ENCODE data around the gene TAF11L14.
"Not testable (repeated sequence)": the region's sequence is repeated elsewhere in the genome, so short reads cannot be mapped to it uniquely, and the experiment has no call there.

Gene TAF11L14

DNA sequence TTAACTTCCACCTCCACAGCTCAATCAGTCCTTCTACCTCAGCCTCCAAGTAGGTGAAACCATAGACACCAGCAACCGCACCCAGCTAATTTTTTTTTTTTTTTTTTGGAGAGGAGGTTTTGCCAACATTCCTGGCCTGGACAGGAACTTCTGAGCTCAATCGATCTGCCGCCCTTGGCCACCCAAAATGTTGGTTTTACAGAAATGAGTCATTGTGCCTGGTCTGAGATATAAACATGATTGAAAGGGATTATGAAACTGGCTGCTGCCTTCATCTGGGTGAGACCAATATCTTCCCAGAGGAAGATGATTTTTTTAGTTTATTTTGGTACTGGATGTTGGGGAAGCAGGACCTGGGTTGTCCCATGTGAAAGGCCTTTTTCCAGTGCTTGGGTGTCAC is 14.9 kb upstream of the TAF11L14 start:
- TF ChIP-seq CTCF (IDR thresholded peaks at IDR 0.05; ENCODE audit: control extremely low read depth, extremely low read depth, low read depth, missing control alignments), result no peak
- ChIA-PET POLR2A (no interaction called here), CTCF (no interaction called here)
- DNase-seq (ENCODE audit: extremely low spot score), result no peak

DNA sequence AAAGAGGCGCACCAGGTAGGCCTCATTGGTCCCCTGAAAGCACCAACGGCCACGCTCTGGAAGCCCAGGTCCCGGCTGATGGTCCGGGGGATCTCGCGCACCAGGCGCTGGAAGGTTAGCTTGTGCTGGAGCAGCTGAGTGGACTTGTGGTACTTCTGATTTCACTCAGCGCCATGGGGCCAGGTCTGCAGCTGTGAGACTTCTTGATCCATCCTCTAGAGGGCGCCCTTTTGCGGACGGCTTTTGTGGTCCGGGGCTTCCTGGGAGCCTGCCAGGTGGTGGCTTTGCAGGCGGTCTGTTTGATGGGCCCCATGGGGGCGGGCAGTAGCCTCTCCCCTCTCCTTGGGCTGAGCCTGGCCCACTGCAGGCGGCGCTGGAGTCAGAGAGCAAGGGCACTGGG is 13.6 kb upstream of the TAF11L14 start:
- no peak for TF ChIP-seq CTCF (IDR thresholded peaks at IDR 0.05; ENCODE audit: control extremely low read depth, extremely low read depth, low read depth, missing control alignments)
- DNase-seq (ENCODE audit: extremely low spot score), result no peak
- ChIA-PET CTCF (interaction anchor here (1.2 to 1.5 kb wide), 2 partner anchors 14 to 24 kb away, joined by 3 to 4 read pairs; no protein-coding TSS in a partner anchor), POLR2A (no interaction called here)

- POLR2A ChIA-PET, result no interaction called here
- DNase-seq (ENCODE audit: extremely low spot score), result no peak
- no peak for TF ChIP-seq CTCF (IDR thresholded peaks at IDR 0.05; ENCODE audit: control extremely low read depth, extremely low read depth, low read depth, missing control alignments)
- CTCF ChIA-PET, result no interaction called here
These were observed 8.6 kb upstream of the TAF11L14 start for GRCh38 chr5:17625686-17626085.

- DNase-seq (ENCODE audit: extremely low spot score); CTCF ChIA-PET; POLR2A ChIA-PET: not testable (repeated sequence)
These were observed 2.5 kb upstream of the TAF11L14 start, which contains the start of gene TAF11L13 for GRCh38 chr5:17631788-17632187. Gene TAF11L13 (plus strand): TSS chr5:17632088.

DNA sequence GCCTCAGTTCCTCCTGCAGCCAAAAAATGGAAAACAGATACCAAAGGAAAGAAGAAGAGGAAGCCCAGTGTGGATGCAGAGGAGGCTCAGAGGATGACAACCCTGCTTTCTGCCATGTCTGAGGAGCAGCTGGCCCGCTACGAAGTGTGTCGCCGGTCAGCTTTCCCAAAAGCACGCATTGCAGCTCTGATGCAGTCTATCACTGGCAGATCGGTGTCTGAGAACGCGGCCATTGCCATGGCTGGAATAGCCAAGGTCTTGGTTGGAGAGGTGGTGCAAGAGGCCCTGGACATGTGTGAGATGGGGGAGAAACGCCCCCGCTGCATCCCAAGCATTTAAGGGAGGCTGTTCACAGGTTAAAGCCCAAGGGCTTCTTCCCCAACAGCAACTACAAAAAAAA is 15.0 kb downstream of the TAF11L14 start:
- CTCF ChIA-PET, result interaction anchor here (0.6 to 1.6 kb wide), 2 partner anchors 433 to 672 kb away, joined by 3 read pairs; no protein-coding TSS in a partner anchor
- not testable (repeated sequence) for DNase-seq (ENCODE audit: extremely low spot score)

DNA sequence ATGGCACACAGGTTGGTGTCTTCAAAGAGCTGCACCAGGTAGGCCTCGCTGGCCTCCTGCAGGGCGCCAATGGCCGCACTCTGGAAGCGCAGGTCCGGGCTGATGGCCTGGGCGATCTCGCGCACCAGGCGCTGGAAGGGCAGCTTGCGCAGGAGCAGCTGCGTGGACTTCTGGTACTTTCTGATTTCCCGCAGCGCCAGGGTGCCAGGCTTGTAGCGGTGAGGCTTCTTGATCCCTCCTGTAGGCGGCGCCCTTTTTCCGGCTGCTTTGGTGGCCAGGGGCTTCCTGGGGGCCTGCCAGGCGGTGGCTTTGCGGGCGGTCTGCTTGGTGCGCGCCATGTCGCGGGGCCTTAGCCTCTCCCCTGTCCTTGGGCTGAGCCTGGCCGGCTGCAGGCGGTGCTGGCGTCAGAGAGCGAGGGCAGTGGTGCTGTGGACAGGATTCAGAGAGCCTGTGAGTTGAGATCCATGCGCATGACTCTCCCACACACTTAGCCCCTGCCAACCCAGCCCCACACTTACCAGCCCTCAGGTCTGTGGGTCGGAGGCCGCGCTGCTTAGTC is 21.0 kb downstream of the TAF11L14 start:
- CTCF ChIA-PET; POLR2A ChIA-PET; DNase-seq (ENCODE audit: extremely low spot score): not testable (repeated sequence)

More for the DNA sequence above, 15.0 kb downstream of the TAF11L14 start:
- POLR2A ChIA-PET, result not testable (repeated sequence)

- TF ChIP-seq CTCF (IDR thresholded peaks at IDR 0.05; ENCODE audit: control extremely low read depth, extremely low read depth, low read depth, missing control alignments), result no peak
- ChIA-PET CTCF (no interaction called here), POLR2A (no interaction called here)
- DNase-seq (ENCODE audit: extremely low spot score), result no peak
These were observed 21.7 kb downstream of the TAF11L14 start for GRCh38 chr5:17655921-17656320.

DNA sequence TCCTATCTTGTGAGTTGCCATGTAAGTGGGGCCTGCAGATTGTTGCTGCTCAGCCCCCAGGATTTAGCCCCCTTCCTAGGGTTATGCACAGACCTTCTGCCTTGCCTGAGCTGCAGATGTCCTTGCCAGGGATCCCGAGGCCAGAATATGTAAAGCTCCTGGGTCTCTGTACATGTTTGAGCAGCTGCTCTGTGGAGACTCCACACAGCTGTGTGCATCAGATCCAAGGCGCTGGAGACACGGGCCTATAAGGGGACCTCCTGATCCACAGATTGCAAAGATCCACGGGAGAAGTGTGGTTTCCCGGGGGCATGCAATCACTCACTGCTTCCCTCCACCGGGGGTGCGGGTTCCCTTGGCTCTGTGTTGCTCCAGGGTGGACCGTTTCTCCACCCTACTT is 28.9 kb downstream of the TAF11L14 start:
- POLR2A ChIA-PET, result no interaction called here
- DNase-seq (ENCODE audit: extremely low spot score), result no peak
- no peak for TF ChIP-seq CTCF (IDR thresholded peaks at IDR 0.05; ENCODE audit: control extremely low read depth, extremely low read depth, low read depth, missing control alignments)
- CTCF ChIA-PET, result no interaction called here
